Measurements from ENCODE around the gene CMSS1.

- TF ChIP-seq POLR2A (IDR thresholded peaks at IDR 0.05; ENCODE audit: low read depth, low read length) = no peak
- TF ChIP-seq POLR2AphosphoS5 (IDR thresholded peaks at IDR 0.05; ENCODE audit: low read depth, low read length) = no peak
- TF ChIP-seq TAF1 (IDR thresholded peaks at IDR 0.05; ENCODE audit: borderline replicate concordance, low read depth, low read length) = no peak
Observed at GRCh38 chr3:100110162-100110561, 292.5 kb downstream of the CMSS1 start.
